Fibroblast of skin of right quadriceps (primary cell): Measurements from ENCODE around the gene GABBR2.
A peak's percentile ranks its signal among the peaks of the same experiment; 100 is the strongest.

Experiments used
- DNase-seq: peaks from one replicate; pipeline ENCODE4 v3.0.0-alpha.2; 2013

The GABBR2 gene

DNA sequence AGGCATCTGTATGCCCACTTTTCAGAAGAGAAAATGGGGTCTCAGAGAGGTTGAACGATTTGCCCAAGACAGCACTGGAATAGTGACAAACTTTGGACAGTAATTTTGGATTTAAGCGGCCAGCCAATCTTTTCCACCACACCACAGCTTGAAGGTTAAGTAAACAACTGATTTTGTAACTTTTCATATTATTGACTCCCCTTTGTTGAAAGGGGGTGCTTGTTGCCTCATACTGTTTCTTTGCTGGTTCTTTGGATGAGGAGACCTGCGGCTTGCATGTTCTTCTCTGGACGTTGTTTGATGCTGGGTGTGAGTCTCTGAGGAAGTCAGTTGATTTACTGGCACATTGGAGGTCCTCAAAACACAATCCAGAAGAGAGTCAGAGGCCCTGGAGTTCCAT, 11.7 kb upstream of the GABBR2 start:
- DNase-seq = no peak

- DNase-seq = no peak
Measured at GRCh38 chr9:98719055-98719454, 10.3 kb upstream of the GABBR2 start.

GRCh38 chr9:98714833-98715232, 6.1 kb upstream of the GABBR2 start:
- DNase-seq = no peak

GRCh38 chr9:98712987-98713386, 4.3 kb upstream of the GABBR2 start:
- no peak for DNase-seq

GRCh38 chr9:98709968-98710965, 1.5 kb upstream of the GABBR2 start:
- DNase-seq = peak; percentile 41

DNA sequence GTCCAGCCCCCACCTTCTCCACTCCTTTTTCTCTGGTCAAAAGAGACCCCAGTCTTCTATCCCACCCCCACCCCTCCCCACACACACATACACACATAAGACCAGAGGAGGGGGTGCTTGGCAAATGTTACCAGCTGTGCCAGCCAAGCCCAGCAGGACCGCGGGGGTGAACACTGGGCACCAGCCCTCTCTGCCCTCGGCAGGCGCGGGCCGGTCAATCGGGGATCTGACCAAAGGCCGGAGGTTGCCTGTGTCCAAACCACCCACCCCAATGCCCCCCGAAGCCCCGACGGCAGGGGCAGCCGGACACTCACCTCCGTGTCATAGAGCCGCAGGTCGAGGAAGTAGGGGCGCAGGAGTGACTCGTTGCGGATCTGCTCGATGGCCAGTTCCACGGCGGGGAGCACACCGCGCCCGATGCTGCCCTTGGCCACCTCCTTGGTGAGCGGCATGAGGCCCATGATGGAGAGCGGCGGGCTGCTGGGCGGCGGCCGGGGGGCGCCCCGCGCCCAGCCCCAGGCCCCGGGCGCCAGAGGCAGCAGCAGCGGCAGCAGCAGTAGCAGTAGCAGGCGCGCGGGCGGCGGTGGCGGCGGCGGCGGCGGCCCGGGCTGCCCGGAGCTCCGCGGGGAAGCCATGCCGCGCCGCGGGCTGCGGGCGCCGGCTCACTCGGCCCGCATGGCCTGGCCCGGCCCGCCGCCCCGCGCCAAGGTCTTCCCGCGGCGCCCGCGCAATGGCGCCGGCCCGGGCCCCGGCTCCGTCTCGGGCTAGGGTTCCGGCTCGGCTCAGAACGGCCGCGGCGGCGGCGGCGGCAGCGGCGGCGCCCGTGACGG, 417 bp downstream of the GABBR2 start:
- no peak for DNase-seq

DNA sequence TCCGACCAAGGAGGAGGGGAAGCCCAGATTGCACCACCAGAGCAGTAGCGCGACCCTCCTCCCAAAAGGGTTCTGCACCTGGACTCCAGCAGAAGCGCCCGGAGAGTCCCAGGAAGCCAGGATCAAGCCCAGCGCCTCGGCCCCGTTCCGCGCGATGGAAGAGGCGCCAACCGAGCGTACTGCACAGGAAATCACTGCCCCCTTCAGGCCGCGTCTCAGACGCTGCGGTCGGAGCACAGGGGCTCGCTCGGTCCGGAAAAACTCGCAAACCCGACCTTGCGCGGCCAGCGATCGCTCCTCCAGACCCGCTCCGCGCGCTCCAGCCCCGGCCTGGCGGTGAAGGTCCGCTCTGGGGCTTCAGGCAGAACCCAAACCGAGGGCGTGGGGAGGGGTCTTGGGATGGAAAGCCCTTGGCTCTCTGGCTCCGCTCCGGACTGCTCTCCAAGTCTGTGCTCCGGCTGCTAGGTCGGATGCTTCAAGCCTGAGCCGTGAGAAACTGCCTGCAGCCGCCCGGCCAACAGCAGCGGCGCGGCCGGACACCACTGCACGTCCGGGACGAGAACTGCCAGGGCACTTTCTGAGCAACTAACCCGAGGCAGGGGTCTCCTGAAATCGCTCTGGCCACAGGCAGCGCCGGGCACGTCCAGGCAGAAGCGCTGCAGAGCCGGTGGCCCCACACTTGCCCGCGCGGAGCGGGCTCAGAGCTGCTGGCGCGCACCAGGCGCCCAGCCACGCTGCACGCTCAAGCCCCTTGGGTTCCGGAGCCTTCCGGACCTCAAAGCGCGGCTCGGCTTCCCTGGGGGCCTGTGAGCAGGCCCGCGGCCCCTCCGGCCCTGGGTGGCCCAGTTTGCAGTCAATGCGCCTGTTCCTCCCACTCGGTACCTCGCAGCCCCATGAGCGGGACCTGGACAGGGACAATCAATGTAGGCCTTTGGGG, 1.3 kb downstream of the GABBR2 start:
- DNase-seq = peak; percentile 60

DNA sequence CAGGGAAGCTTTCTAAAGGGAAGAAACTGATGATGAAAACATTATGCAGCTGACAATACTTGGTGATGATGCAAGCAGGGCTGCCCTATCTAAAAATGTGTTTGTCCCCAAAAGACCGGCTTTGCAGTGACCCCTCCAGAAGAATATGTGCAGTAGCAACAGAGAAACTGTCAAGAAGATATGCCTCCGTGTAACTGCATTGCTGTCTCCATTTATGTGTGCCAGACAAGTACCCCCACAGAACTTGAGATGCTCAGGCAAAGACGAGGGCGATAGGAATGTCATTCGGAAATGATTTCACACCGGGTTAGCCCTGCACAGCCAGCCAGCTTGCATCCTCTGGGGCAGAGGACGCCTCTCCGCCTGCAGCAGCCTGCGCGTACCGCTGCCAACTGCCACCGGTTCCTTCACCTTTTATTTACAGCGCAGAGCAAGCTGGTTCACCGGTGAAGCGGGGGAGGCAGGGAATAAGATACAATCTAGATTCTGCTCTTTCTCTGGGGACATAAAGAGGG, 2.0 kb downstream of the GABBR2 start:
- peak; percentile 24 for DNase-seq

DNA sequence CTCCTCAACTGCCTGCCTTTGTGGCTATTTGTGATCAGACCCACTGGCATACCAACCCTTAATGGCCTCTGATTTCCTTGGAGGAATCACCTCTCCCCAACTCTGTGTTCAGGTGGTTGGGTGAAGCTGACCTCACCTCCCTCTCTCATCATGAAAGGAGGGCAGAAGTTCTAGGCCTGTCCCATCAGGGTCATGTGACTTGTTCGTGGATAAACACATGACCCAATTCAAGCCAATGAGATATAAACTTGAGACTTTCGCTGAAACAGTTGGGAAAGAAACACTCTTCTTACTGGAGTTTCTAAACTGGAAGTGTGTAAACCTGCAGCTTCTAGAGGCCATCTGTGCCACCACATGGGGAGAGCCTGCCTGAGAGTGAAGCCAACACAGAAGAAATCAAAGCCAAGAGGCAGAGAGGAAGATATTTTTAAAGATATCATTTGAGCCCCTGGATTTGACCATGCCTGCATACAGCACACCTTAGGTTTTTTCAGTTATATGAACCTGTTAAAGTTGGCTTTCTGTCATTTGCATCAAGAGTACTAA, 5.8 kb downstream of the GABBR2 start:
- DNase-seq = no peak

- DNase-seq = no peak
Measured at GRCh38 chr9:98702340-98702739, 6.4 kb downstream of the GABBR2 start.

DNA sequence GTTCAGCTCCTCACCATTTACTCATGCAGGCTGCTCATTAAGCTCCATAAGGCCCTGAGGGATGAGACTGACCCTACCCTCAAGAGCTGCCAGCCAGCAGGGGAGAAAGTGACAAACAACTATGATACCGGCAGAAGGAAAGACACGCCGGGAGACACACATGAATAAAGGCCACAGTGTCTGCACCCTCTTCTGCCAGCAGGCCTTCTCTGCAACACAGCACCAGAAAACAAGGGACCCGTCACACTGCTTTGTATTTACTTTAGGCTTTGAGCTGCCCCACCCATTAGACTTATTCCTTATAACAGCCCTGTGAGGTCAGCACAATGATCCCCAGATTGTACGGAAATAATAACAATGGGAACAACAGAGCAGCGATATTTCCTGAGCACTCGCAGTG, 7.2 kb downstream of the GABBR2 start:
- DNase-seq = no peak

GRCh38 chr9:98700801-98701200, 7.9 kb downstream of the GABBR2 start:
- DNase-seq = no peak

- DNase-seq = no peak
Measured at GRCh38 chr9:98698856-98699255, 9.9 kb downstream of the GABBR2 start.

DNA sequence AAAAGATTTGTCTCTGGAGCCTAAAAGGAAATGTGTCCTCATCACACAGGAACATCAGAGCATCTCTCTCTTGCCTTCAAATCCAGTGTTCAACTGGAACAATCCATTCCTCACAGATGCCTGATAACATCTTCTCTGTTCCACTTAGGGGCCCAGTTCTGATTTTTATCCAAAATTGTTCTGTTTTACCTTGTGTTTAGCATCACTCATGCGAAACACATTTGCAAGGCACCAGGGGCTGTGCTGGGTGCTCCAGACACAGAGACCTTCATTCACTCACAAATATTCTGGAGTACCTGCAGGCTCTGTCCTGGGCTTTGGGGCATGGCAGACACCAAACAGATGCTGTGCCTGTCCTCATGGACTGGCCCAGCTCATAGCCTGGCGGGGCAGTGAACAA, 13.8 kb downstream of the GABBR2 start:
- DNase-seq = no peak

GRCh38 chr9:98692392-98692791, 16.3 kb downstream of the GABBR2 start:
- DNase-seq = no peak

DNA sequence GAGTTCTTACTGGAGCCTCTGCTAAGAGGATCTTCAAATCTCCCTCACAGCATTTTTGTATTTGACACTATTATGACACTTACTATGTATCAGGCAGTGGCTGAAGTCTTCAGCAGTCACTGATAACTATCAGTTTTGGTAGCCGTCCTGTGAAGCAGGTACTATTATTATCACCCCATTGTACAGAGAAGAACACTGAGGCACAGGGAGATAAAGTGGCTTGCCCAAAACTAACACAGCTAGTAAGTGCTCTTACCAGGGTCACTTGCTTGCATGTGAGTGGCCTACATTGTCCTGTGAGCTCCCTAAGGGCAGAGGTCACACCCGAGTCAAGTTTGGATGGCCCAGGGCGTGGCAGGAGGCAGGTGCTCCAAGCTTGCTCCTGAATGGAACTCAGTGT, 16.8 kb downstream of the GABBR2 start:
- DNase-seq = no peak

GRCh38 chr9:98690686-98691085, 18.0 kb downstream of the GABBR2 start:
- DNase-seq = no peak

DNA sequence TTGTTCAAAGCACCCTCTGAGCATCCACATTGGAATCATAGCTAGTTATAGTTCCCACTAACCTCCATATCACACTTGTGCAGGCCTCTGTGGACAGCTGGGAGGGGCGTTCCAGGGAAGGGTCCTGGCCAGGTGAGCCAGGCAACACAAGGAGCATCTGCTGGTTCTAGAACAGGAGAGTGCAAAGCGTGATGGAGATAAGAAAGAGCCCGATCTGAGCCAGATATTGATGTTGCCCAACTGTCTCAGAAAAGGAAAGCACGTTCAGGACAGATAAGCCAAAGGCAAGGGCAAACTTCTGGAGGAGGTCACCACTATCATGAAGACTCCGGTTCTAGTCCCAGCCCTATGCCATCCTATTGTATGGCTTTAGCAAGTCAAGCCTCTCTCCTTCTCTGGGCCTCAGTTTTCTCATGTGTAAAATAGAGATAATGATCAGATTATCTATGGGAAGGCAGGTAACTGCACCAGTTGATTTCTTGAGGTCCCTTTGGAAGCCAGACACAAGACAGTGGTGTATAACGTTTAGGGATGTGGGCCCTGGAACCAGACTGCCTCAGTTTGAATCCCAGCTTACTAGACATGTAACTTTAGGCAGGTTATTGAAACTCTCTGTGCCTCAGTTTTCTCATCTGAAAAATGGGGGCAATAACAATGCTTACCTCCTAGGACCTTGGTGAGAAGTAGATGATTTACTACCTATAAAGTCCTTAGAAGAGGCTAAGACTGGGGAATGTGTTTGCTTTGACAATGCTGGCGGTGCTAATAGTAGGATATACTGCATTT, 19.8 kb downstream of the GABBR2 start:
- no peak for DNase-seq

DNA sequence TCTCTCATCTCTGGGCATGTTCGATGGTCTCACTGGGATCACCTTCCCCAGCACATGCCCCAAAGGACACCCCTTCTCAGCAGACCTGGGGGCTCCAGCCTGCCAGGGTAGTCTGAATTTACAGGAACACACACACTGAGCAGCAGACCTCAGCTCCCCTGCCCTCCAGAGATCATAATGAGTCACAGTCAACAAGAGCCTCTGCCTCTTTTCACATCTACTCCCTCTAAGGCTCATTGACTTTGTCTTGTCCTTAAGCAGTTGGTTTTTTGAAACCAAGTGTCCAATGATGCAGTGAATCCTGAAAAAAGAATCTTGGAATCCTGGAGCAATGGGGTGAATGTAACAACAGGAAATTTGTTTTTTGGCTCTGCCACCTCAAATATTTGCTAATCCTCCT, 20.8 kb downstream of the GABBR2 start:
- DNase-seq = no peak

DNA sequence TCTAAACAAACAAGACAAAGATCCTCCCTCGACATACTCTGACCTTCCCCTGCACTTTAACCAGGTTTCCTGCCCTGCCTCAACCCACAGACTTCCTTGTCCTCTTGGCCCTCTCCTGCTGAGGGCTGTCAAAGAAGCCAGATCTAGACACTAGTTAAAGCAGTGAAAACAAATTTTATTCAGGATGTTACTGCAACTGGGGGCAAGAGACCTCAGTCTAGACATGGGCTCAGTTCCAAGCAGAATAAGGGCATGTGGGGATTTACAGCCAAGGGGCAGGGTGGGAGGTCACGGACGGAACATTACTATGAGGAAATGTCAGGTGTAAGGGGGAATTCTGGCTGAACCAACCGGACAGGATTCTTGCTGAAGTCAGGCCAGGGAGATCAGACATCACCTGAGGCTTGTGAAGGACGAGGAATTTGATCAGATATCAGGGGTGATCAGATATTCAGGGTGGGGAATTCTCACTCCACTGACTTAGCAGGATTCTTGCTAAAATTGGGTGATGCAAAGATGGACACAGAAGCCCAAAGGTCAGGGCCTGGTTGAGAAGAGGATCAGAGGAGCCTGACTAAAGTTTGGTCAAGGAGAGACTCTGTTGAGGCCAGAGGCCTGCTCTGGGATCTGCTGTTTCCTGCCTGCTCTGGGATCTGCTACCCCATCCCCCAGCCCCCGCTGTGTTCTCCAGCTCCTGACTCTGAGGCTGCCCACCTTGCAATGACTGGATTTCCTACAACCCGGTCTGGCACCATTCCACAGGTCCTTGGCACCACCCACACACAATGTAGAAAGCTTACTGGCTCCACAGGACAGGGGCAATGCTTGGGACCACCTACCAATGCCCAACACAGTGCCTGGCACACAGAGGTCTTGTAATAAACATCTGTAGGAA, 21.5 kb downstream of the GABBR2 start:
- DNase-seq = no peak
